CD14-positive monocyte (primary cell): ENCODE results near the gene WDR20. TPM values are rescaled to one million over a fixed set of nuclear protein-coding genes. Genes with fewer than 3 reads are reported as not detected.
A peak's percentile ranks its signal among the peaks of the same experiment; 100 is the strongest.

Experiments used
- DNase-seq, 3 donors: peaks; one replicate each; pipeline ENCODE4 v3.0.0-alpha.2; 2011 to 2022
- H2AFZ ChIP-seq: 2 replicates; pipeline ENCODE4 v1.6.0; 2012; ENCODE audit warnings: mild to moderate bottlenecking, low read depth, low read length, inconsistent platforms; ENCODE audit not compliant: insufficient read depth, poor library complexity, severe bottlenecking
- H3K27ac ChIP-seq, 2 donors: 1 replicate in 1 of 2; 2 replicates in 1 of 2; pipeline ENCODE4 v1.5.1; 2012 to 2013; ENCODE audit warnings: low read length in 2 of 2, control low read depth in 1 of 2, inconsistent platforms in 1 of 2, low read depth in 1 of 2, mild to moderate bottlenecking in 1 of 2
- H3K27me3 ChIP-seq, 2 donors: one replicate each; pipeline versions ENCODE4 v1.6.0 to v1.6.1; 2011 to 2013; ENCODE audit warnings: low read length in 2 of 2; ENCODE audit not compliant: control insufficient read depth in 2 of 2, insufficient read depth in 2 of 2
- H3K36me3 ChIP-seq, 2 donors: replicated peaks in 1 of 2; 1 replicate in 1 of 2; 2 replicates in 1 of 2; pipeline versions ENCODE4 v1.5.1 to v1.6.1; 2012 to 2013; ENCODE audit warnings: low read length in 2 of 2, control low read depth in 1 of 2, inconsistent platforms in 1 of 2, mild to moderate bottlenecking in 1 of 2; ENCODE audit not compliant: insufficient read depth in 2 of 2, control insufficient read depth in 1 of 2
- H3K4me1 ChIP-seq, 2 donors: 1 replicate in 1 of 2; 2 replicates in 1 of 2; pipeline versions ENCODE4 v1.5.1 to v1.6.1; 2012 to 2013; ENCODE audit warnings: low read length in 2 of 2, control low read depth in 1 of 2, inconsistent platforms in 1 of 2, mild to moderate bottlenecking in 1 of 2, moderate library complexity in 1 of 2; ENCODE audit not compliant: insufficient read depth in 2 of 2, control insufficient read depth in 1 of 2
- H3K4me2 ChIP-seq: replicated peaks from 2 replicates; pipeline ENCODE3; 2012; ENCODE audit warnings: low read length, moderate library complexity, mild to moderate bottlenecking; ENCODE audit not compliant: poor library complexity, severe bottlenecking; ENCODE audit errors: extremely low read depth
- H3K4me3 ChIP-seq, 3 experiments: fragments of 200-600 bp in 1 of 3; sonication (generic) in 1 of 3; replicated peaks in 1 of 3; 1 replicate in 2 of 3; 2 replicates in 1 of 3; pipeline ENCODE4 v1.5.1; 2011 to 2013; ENCODE audit warnings: low read length in 3 of 3, mild to moderate bottlenecking in 3 of 3, control low read depth in 2 of 3, low read depth in 2 of 3, inconsistent platforms in 1 of 3, moderate library complexity in 1 of 3
- H3K79me2 ChIP-seq: 2 replicates; pipeline ENCODE4 v1.6.0; 2012; ENCODE audit warnings: mild to moderate bottlenecking, control low read depth, inconsistent platforms, low read length, moderate library complexity; ENCODE audit not compliant: insufficient read depth
- H3K9ac ChIP-seq: 2 replicates; pipeline ENCODE4 v1.6.0; 2017; ENCODE audit warnings: low read length, mild to moderate bottlenecking; ENCODE audit not compliant: insufficient read depth, poor library complexity, severe bottlenecking
- H3K9me3 ChIP-seq, 2 donors: replicated peaks in 1 of 2; 1 replicate in 1 of 2; 2 replicates in 1 of 2; pipeline versions ENCODE4 v1.5.1 to v1.6.1; 2012 to 2013; ENCODE audit warnings: low read length in 2 of 2, control low read depth in 1 of 2; ENCODE audit not compliant: control insufficient read depth in 1 of 2, insufficient read depth in 1 of 2
- H4K20me1 ChIP-seq: 2 replicates; pipeline ENCODE4 v1.6.0; 2012; ENCODE audit warnings: mild to moderate bottlenecking, low read length, control low read depth, moderate library complexity; ENCODE audit not compliant: insufficient read depth
- H3K27ac Mint-ChIP-seq, 7 donors: one replicate each; pipeline ENCODE4 v1.8.0; 2020; ENCODE audit warnings: mild to moderate bottlenecking in 7 of 7, mixed read lengths in 7 of 7, moderate library complexity in 6 of 7, inconsistent platforms in 2 of 7
- H3K27me3 Mint-ChIP-seq, 3 donors: one replicate each; pipeline ENCODE4 v1.8.0; 2021 to 2022; ENCODE audit warnings: low read depth in 3 of 3, mild to moderate bottlenecking in 3 of 3, mixed read lengths in 3 of 3, moderate library complexity in 3 of 3, inconsistent platforms in 1 of 3
- H3K36me3 Mint-ChIP-seq, 2 donors: one replicate each; pipeline ENCODE4 v1.8.0; 2020; ENCODE audit warnings: mixed read lengths in 2 of 2, inconsistent platforms in 1 of 2, mild to moderate bottlenecking in 1 of 2
- H3K4me1 Mint-ChIP-seq: one replicate; pipeline ENCODE4 v1.8.0; 2020; ENCODE audit warnings: mild to moderate bottlenecking, mixed read lengths
- H3K4me3 Mint-ChIP-seq, 2 donors: one replicate each; pipeline ENCODE4 v1.8.0; 2020; ENCODE audit warnings: mild to moderate bottlenecking in 2 of 2, mixed read lengths in 2 of 2, moderate library complexity in 1 of 2
- H3K9me3 Mint-ChIP-seq, 7 donors: one replicate each; pipeline ENCODE4 v1.8.0; 2020 to 2022; ENCODE audit warnings: mixed read lengths in 7 of 7, mild to moderate bottlenecking in 6 of 7, moderate library complexity in 6 of 7, inconsistent platforms in 2 of 7
- CTCF ChIP-seq: fragments of 200-600 bp; IDR thresholded peaks from one replicate; pipeline ENCODE4 v1.8.0; 2022; ENCODE audit warnings: antibody characterized with exemption, mild to moderate bottlenecking
- WGBS: methylation state at CpG from one replicate; pipeline ENCODE4 v1.1.5; 2013; ENCODE audit warnings: missing lambda C conversion rate; ENCODE audit not compliant: insufficient coverage; 5-methylcytosine and 5-hydroxymethylcytosine counted together
- intact Hi-C, 2 donors: fragments of 100-400 bp; cut with micrococcal nuclease; formaldehyde crosslinking; loops; one replicate each; pipeline versions ENCODE4 v1.15.0 to v1.15.1; 2023
- polyA plus RNA-seq, 3 donors: library from polyadenylated mRNA; depleted of rRNA in 1 of 3; unstranded in 2 of 3; stranded (reverse) in 1 of 3; fragments of 300-500 nt in 2 of 3; fragments of >200 nt in 1 of 3; fragmentation: Illumina TruSeq in 2 of 3; gene quantifications; 1 replicate in 2 of 3; 2 replicates in 1 of 3; pipeline ENCODE4 v1.2.3, GENCODE V29; 2012 to 2021

WDR20 gene
- polyA plus RNA-seq, 3 donors = 7.4 to 13.3 (median 9.0) TPM

- Mint-ChIP-seq H3K4me3 (no peak overlapping the region), H3K4me1 (peaks cover 7% of the 10 kb centered on the region), H3K27me3 (no peaks in the 10 kb centered on the region), H3K27ac (peak overlapping the region in 3 of 7 donors; percentile 2 to 73 (median 4)), H3K36me3 (peaks cover 6 to 8% of the 10 kb centered on the region in 2 donors), H3K9me3 (no peaks in the 10 kb centered on the region)
- Histone ChIP-seq H3K79me2 (peaks cover 87% of the 10 kb centered on the region), H3K27me3 (no peaks in the 10 kb centered on the region), H3K9ac (no peak overlapping the region), H3K4me3 (no peak overlapping the region), H3K4me2 (no peak overlapping the region), H2AFZ (no peak overlapping the region), H4K20me1 (peaks cover 99% of the 10 kb centered on the region), H3K27ac (no peak overlapping the region), H3K36me3 (no peaks in the 10 kb centered on the region), H3K9me3 (no peaks in the 10 kb centered on the region), H3K4me1 (no peaks in the 10 kb centered on the region)
- 96% methylated on average over 2 of the region's 3 CpGs for WGBS
- TF ChIP-seq CTCF = no peak
- no peak for DNase-seq
- intact Hi-C loops = no loop called here
Observed at GRCh38 chr14:102187044-102187443, 47.3 kb downstream of the WDR20 start.

GRCh38 chr14:102187568-102188001 lies 47.9 kb downstream of the WDR20 start:
- no peaks in the 10 kb centered on the region for H3K9me3 ChIP-seq
- Mint-ChIP-seq H3K36me3 (peaks cover 6 to 8% of the 10 kb centered on the region in 2 donors), H3K27ac (peak overlapping the region in 1 of 7 donors; percentile 4), H3K4me3 (no peak overlapping the region), H3K9me3 (no peaks in the 10 kb centered on the region), H3K4me1 (peaks cover 7% of the 10 kb centered on the region), H3K27me3 (no peaks in the 10 kb centered on the region)
- intact Hi-C loops = no loop called here
- H3K79me2 ChIP-seq = peaks cover 87% of the 10 kb centered on the region
- no peaks in the 10 kb centered on the region for H3K36me3 ChIP-seq
- 98% methylated on average over 4 of the region's 4 CpGs for WGBS
- H3K4me2 ChIP-seq = no peak overlapping the region
- H3K4me3 ChIP-seq = no peak overlapping the region
- peaks cover 100% of the 10 kb centered on the region for H4K20me1 ChIP-seq
- H3K27ac ChIP-seq = no peak overlapping the region
- no peaks in the 10 kb centered on the region for H3K27me3 ChIP-seq
- H2AFZ ChIP-seq = no peak overlapping the region
- no peak for DNase-seq
- no peak overlapping the region for H3K9ac ChIP-seq
- TF ChIP-seq CTCF = no peak
- no peaks in the 10 kb centered on the region for H3K4me1 ChIP-seq
